CD4-positive, alpha-beta T cell treated with Interleukin-2 at 100 ng/mL for 4 hours (primary cell): ENCODE measurements around the gene ACO2.

Experiments
- DNase-seq: peaks from one replicate; pipeline ENCODE4 v3.0.0-alpha.2; 2020; ENCODE audit warnings: low spot score

The ACO2 gene

GRCh38 chr22:41523464-41524221 lies 54.7 kb downstream of the ACO2 start:
- no peak for DNase-seq

- DNase-seq, result no peak
Observed at GRCh38 chr22:41524251-41524661, 55.3 kb downstream of the ACO2 start.

GRCh38 chr22:41524809-41525449 lies 56.0 kb downstream of the ACO2 start:
- peak; percentile 53 for DNase-seq

GRCh38 chr22:41525450-41526225 lies 56.7 kb downstream of the ACO2 start:
- no peak for DNase-seq

GRCh38 chr22:41526226-41526829 lies 57.4 kb downstream of the ACO2 start:
- DNase-seq, result no peak

- DNase-seq, result peak; percentile 66
Observed at GRCh38 chr22:41526830-41527799, 58.2 kb downstream of the ACO2 start.

GRCh38 chr22:41528132-41528766 lies 59.3 kb downstream of the ACO2 start:
- no peak for DNase-seq

- DNase-seq, result no peak
Observed at GRCh38 chr22:41528938-41529561, 60.1 kb downstream of the ACO2 start.

- no peak for DNase-seq
Observed at GRCh38 chr22:41530890-41531714, 62.2 kb downstream of the ACO2 start.

GRCh38 chr22:41531715-41532477 lies 63.0 kb downstream of the ACO2 start:
- DNase-seq, result no peak

- DNase-seq, result peak; percentile 72
Observed at GRCh38 chr22:41532908-41533825, 64.2 kb downstream of the ACO2 start.

- no peak for DNase-seq
Observed at GRCh38 chr22:41534219-41534618, 65.3 kb downstream of the ACO2 start.

GRCh38 chr22:41535244-41535643 lies 66.3 kb downstream of the ACO2 start:
- no peak for DNase-seq

GRCh38 chr22:41537203-41537602 lies 68.3 kb downstream of the ACO2 start:
- no peak for DNase-seq

GRCh38 chr22:41538583-41538982 lies 69.7 kb downstream of the ACO2 start:
- DNase-seq, result no peak

GRCh38 chr22:41539146-41540005 lies 70.5 kb downstream of the ACO2 start:
- no peak for DNase-seq

GRCh38 chr22:41540006-41540315 lies 71.0 kb downstream of the ACO2 start:
- DNase-seq, result no peak
